Uterus (tissue), 2 donors: ENCODE results near the gene NUBPL.

Experiments
- CTCF ChIP-seq, 4 experiments: fragments of 200-600 bp in 2 of 4; fragments of 450-650 bp in 2 of 4; sonication (generic) in 2 of 4; IDR thresholded peaks; one replicate each; pipeline ENCODE4 v1.5.1; 2016 to 2019; ENCODE audit warnings: antibody characterized with exemption in 4 of 4, mild to moderate bottlenecking in 2 of 4, moderate library complexity in 1 of 4
- POLR2A ChIP-seq, 2 donors: fragments of 450-650 bp; IDR thresholded peaks; one replicate each; pipeline ENCODE4 v1.6.1; 2016; ENCODE audit warnings: antibody characterized with exemption in 2 of 2, mild to moderate bottlenecking in 1 of 2, moderate library complexity in 1 of 2

- TF ChIP-seq CTCF (IDR thresholded peaks at IDR 0.05) (no peak), POLR2A (IDR thresholded peaks at IDR 0.05) (no peak)
Measured at GRCh38 chr14:31564194-31564593, 3.0 kb downstream of the NUBPL start.
